DMS114 treated with DMSO at 0.1 percent for 48 hours (cell line): ENCODE measurements around the gene LRRC3.
A peak's percentile ranks its signal among the peaks of the same experiment; 100 is the strongest.
"Not testable (repeated sequence)": the region's sequence is repeated elsewhere in the genome, so short reads cannot be mapped to it uniquely, and the experiment has no call there.

Source experiments
- DNase-seq: peaks from one replicate; lab custom pipeline; 2025; ENCODE audit not compliant: unreplicated experiment; lab: John Stamatoyannopoulos, UW

Gene LRRC3, protein sequence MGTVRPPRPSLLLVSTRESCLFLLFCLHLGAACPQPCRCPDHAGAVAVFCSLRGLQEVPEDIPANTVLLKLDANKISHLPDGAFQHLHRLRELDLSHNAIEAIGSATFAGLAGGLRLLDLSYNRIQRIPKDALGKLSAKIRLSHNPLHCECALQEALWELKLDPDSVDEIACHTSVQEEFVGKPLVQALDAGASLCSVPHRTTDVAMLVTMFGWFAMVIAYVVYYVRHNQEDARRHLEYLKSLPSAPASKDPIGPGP

GRCh38 chr21:44454747-44455523 lies at the start of gene LRRC3:
Gene LRRC3, plus strand, starts transcription at chr21:44455510. Its CDS starts 1,135 bp downstream, at chr21:44456645.
- DNase-seq: peak; percentile 61

GRCh38 chr21:44405948-44406872 lies 49.1 kb upstream of the LRRC3 start:
- DNase-seq: no peak

DNA sequence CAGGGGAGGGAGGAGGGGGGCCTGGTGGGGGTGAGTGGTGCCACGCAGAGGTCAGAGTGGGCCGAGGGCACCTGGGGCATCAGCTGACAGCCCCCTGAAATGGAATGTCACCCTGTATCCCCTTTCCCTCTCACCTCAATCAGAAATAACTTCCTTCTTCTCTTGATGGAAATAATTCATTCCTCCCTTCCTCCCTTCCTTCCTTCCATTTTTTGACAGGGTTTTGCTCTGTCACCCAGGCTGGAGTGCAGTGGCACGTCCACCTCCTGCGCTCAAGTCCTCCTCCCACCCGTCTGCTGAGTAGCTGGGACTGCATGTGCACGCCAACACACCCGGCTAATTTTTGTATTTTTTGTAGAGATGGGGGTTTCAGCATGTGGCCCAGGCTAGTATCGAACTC lies 48.4 kb upstream of the LRRC3 start:
- DNase-seq: no peak

DNA sequence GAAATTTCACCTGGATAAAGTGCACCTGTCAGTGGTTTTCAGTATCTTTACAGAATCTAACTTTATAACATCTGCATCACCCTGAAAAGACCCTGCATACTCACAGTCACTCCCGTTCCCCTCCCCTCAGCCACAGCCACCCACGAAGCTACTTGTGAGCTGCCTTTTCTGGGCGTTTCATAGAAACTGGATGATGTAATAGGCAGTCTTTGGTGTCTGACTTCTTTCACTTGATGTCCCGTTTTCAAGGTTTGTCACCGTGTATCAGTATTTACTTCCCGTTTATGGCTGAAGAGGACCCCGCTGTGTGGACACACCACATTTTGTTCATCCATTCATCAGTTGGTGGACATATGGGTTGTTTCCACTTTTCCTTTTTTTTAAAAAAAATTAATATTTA lies 47.8 kb upstream of the LRRC3 start:
- DNase-seq: no peak

DNA sequence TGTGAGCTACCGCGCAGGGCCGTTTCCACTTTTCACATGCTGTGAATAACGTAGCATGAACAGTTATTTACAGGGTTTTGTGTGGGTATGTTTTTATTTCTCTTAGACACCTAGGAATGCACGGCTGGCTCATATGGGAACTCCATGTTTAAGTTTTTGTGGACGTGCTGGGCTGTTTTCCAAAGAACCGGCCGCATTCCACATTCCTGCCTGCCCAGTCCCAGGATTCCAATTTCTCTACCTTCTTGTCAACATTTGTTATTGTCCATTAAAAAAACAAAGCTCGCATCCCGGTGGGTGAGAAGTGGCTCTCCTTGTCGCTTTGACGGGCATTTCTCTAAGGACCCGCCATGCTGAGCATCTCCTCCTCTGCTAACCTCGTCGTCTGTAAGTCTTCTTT lies 47.1 kb upstream of the LRRC3 start:
- no peak for DNase-seq

GRCh38 chr21:44413566-44414290 lies 41.6 kb upstream of the LRRC3 start:
- no peak for DNase-seq

- no peak for DNase-seq
These were observed 40.8 kb upstream of the LRRC3 start for GRCh38 chr21:44414291-44415072.

DNA sequence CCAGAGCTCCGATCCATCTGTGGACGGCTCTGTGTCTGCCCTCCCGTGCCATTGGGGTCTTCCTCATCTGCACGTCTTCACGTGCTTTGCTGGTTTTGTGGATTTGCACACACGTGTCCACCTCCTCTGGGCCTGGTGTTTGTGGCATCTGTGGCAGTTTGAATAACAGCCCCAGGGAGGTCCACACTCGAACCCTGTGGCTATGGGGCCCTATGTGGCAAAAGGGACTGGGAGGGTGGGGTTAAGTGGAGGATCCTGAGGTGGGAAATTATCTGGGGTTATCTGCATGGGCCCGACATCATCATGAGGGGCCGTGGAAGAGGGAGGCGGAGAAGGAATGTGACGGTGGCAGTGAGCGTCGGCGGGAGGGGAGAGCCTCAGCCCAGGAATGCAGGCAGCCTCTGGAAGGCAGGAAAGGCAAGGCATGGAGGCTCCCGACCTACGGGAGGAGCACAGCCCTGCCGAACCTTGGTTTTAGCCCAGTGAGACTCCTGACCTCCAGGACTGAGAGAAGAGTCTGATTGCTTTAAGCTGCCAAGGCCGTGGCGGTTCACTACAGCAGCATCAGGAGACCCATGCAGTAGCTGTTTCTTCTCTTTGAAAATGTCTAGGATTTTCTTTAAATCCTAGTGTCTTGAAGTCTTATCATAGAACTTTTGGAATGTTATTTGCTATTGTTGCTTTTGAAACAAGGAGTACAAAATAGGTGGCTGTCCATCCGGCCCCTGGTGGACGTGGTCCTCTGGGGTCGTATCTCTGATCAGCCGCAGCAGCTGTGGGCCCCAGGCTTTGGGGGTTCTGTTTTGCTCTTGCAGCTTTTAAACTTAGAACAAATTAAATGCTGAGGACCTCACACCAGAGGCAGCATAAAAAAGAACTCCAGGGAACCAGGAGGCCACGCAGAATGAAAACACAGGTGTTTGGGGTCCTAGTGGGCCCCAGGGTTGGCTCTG lies 40.0 kb upstream of the LRRC3 start:
- no peak for DNase-seq

GRCh38 chr21:44416193-44416592 lies 39.1 kb upstream of the LRRC3 start:
- DNase-seq: no peak

GRCh38 chr21:44417621-44418107 lies 37.6 kb upstream of the LRRC3 start:
- DNase-seq: not testable (repeated sequence)

- DNase-seq: no peak
These were observed 37.0 kb upstream of the LRRC3 start for GRCh38 chr21:44418108-44418875.

DNA sequence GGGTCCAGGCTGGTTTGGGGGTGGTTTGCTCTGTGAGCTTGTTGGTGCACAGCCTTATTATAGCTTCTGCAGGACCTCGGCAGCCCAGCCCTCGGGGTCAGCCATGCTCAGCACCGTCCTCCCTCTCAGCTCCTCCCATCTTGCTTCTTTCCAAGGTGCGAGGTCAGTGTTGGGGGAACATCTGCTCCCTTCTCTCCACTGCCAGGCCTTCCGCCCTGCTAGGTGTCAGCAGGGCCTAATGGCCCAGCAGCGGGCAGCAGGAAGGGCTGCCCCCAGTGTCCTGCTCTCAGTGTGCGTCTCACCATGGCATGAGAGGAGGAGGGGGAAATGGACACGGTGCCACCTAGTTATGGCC lies 36.5 kb upstream of the LRRC3 start:
- DNase-seq: no peak

DNA sequence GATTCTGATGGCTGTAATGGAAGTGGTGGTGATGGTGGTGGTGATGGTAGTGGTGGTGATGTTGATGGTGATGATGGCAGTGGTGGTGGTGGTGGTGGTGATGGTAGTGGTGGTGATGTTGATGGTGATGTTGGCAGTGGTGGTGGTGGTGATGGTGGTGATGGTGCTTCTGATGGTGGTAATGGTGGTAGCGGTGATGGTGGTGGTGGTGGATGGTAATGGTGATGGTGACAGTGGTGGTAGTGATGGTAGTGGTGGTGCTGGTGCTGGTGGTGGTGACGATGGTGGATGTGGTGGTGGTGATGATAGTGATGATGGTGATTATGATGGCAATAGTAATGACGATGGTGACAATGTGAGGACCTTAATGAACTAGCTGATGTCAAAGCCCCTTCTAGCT lies 35.6 kb upstream of the LRRC3 start:
- no peak for DNase-seq

DNA sequence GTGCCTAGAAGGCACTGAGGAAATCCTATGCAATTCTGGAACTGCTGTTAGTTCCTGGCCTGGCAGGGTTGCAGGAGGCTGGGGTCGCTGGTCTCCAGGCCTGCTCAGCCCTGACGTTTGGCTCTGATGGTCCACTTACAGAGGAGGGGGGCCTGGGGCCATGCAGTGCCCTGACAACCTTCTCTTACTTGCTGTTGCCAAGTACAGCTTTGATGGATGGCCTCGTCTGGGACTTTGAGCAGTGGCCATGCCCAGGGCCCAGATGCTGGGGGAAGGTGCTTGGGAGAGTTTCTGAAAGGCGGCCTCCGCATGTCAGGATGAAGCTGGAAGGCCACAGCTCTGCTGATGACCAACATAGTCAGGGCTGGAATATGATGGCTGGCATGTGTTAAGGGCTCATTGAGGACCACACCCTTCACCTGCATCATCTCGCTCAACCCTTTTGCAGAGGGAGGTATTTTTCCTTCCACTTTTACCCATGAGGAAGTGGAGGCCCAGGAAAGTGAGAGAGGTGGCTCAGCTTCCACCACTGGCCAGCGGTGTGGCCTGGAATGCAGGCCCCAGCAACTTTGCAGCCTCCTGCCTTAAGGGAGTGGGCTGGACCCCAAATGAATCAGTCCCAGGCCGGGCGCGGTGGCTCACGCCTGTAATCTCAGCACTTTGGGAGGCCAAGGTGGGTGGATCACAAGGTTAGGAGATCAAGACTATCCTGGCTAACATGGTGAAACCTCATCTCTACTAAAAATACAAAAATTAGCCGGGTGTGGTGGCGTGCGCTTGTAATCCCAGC lies 34.7 kb upstream of the LRRC3 start:
- DNase-seq: no peak

GRCh38 chr21:44421901-44422840 lies 33.1 kb upstream of the LRRC3 start:
- DNase-seq: no peak

DNA sequence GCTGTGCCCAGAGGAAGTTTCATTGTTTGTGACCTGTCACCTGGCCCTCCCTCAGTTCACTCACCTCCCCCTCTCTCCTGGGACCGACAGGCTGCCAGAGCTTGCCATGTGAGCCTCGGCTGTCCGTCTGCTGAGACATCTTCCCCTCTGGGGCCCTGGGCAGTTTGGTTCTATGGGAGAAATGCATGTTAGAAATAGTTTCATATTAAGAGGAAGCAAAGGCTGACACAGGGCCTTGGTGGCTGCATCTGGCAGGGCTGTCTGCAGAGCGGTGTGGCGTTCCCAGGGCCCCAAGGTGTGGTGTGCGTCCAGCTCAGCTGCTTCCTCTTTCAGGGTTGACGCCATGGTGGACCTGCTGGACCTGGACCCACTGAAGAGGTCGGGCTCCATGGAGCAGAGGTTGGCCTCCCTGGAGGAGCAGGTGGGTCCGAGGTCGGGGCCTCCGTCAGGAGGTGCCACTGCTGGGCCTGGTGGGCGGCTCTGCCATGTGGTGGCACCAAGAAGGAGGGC lies 31.9 kb upstream of the LRRC3 start:
- DNase-seq: no peak
